ENCODE measurements around the gene CHRM1. TPM values are rescaled to one million over a fixed set of nuclear protein-coding genes. Genes with fewer than 3 reads are reported as not detected.

The CHRM1 gene
- total RNA-seq, 1 experiment from 2014 or later = not detected

DNA sequence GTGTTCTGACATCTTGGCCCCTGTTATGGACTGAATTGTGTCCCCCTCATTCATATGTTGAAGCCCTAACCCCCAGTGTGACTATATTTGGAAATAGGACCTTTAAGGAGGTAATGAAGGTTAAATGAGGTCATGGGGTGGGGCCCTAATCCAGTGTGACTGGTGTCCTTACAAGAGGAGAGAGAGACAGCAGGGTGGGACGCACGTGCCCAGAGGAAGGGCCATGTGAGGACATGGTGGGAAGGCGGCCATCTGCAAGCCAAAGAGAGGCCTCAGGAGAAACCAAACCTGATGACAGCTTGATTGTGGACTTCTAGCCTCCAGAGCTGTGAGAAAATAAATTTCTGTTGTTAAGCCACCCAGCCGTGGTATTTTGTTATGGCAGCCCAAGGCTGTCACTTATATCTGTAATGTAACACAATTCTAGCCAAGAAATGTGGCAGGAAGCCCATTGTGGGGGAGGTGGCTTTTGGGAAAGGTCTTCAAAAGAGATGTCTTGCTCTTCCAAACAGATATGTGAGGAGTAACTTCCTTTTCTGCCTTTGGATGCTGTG is 39.9 kb upstream of the CHRM1 start:
- Histone ChIP-seq H3K4me1 (ENCODE audit: insufficient read depth, low read length) (no peaks in the 10 kb centered on the region), H3K9me2 (replicated peaks; ENCODE audit: low read length) (no peaks in the 10 kb centered on the region), H3K9me3 (ENCODE audit: low read length) (no peaks in the 10 kb centered on the region), H3K9ac (ENCODE audit: low read length) (no peak overlapping the region), H3K79me2 (ENCODE audit: low read length) (no peaks in the 10 kb centered on the region), H3K27me3 (ENCODE audit: low read length) (peaks cover 28% of the 10 kb centered on the region), H3K4me3 (ENCODE audit: low read length) (no peak overlapping the region), H3F3A (ENCODE audit: low read length, unreplicated experiment) (no peaks in the 10 kb centered on the region), H3K4me2 (ENCODE audit: low read length) (no peak overlapping the region), H2AFZ (ENCODE audit: low read length) (no peak overlapping the region), H3K27ac (ENCODE audit: low read length) (no peak overlapping the region), H3K36me3 (ENCODE audit: low read depth, low read length) (no peaks in the 10 kb centered on the region), H4K20me1 (ENCODE audit: low read length) (no peaks in the 10 kb centered on the region)
- intact Hi-C loops (cut with micrococcal nuclease) = no loop called here
- ChIA-PET CTCF (interaction anchor here (0.7 kb wide), 1 partner anchor 11 kb away, joined by 7 read pairs; no protein-coding TSS in a partner anchor), POLR2A (ENCODE audit: unreplicated experiment) (no interaction called here)
- ATAC-seq (no peak), DNase-seq (no peak)
- TF ChIP-seq, protein P1, sequence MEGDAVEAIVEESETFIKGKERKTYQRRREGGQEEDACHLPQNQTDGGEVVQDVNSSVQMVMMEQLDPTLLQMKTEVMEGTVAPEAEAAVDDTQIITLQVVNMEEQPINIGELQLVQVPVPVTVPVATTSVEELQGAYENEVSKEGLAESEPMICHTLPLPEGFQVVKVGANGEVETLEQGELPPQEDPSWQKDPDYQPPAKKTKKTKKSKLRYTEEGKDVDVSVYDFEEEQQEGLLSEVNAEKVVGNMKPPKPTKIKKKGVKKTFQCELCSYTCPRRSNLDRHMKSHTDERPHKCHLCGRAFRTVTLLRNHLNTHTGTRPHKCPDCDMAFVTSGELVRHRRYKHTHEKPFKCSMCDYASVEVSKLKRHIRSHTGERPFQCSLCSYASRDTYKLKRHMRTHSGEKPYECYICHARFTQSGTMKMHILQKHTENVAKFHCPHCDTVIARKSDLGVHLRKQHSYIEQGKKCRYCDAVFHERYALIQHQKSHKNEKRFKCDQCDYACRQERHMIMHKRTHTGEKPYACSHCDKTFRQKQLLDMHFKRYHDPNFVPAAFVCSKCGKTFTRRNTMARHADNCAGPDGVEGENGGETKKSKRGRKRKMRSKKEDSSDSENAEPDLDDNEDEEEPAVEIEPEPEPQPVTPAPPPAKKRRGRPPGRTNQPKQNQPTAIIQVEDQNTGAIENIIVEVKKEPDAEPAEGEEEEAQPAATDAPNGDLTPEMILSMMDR (conservative IDR thresholded peaks at IDR 0.05; ENCODE audit: low read depth, low read length) = no peak
- TF ChIP-seq EZH2phosphoT487 (IDR thresholded peaks at IDR 0.05; ENCODE audit: borderline replicate concordance, low read length) (no peak), EZH2 (IDR thresholded peaks at IDR 0.05; ENCODE audit: low read length, unreplicated experiment) (no peak)
- no TSS peak for BruUV-seq (replicated peaks)

DNA sequence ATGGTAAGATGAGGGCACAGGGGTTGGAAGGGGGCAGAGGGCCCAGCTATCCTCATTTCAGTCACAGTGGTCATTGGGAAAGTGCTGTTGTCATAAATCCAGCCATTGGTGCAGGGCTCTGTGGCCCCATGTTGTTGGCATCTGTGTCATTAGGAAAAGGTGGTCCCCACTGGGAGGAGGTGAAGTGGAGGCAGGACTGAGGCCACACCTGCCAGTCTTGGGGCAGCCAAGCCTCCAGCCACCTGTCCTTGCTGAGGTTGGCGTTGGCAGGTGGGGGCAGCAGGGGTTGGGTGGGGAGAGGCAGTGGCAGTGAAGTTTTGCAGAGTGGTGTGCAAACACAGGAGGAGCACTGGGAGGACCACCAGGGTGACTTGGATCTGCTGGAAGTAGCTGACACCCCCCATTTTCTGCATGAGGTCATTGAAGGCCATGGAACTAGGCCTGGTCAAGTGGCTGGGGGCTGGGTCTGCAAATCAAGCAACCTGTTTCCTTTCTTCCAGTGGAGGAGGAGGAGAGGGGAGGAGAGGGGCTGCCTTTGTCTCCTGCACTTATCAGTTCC is 38.3 kb upstream of the CHRM1 start:
- no TSS peak for BruUV-seq (replicated peaks)
- Histone ChIP-seq H3K4me1 (ENCODE audit: insufficient read depth, low read length) (no peaks in the 10 kb centered on the region), H3K36me3 (ENCODE audit: low read depth, low read length) (no peaks in the 10 kb centered on the region), H3K4me2 (ENCODE audit: low read length) (no peak overlapping the region), H3K27me3 (ENCODE audit: low read length) (peaks cover 19% of the 10 kb centered on the region), H3K9me3 (ENCODE audit: low read length) (no peaks in the 10 kb centered on the region), H3K4me3 (ENCODE audit: low read length) (no peak overlapping the region), H3K27ac (ENCODE audit: low read length) (no peak overlapping the region), H3K9ac (ENCODE audit: low read length) (no peak overlapping the region), H3F3A (ENCODE audit: low read length, unreplicated experiment) (no peaks in the 10 kb centered on the region), H4K20me1 (ENCODE audit: low read length) (no peaks in the 10 kb centered on the region), H3K9me2 (replicated peaks; ENCODE audit: low read length) (no peaks in the 10 kb centered on the region), H3K79me2 (ENCODE audit: low read length) (no peaks in the 10 kb centered on the region), H2AFZ (ENCODE audit: low read length) (no peak overlapping the region)
- ChIA-PET CTCF (interaction anchor here (0.6 kb wide), 1 partner anchor 15 kb away, joined by 3 read pairs; no protein-coding TSS in a partner anchor), POLR2A (ENCODE audit: unreplicated experiment) (no interaction called here)
- DNase-seq (no peak), ATAC-seq (no peak)
- intact Hi-C loops (cut with micrococcal nuclease) = no loop called here
- TF ChIP-seq, protein P1 (conservative IDR thresholded peaks at IDR 0.05; ENCODE audit: low read depth, low read length) = no peak
- TF ChIP-seq EZH2phosphoT487 (IDR thresholded peaks at IDR 0.05; ENCODE audit: borderline replicate concordance, low read length) (no peak), EZH2 (IDR thresholded peaks at IDR 0.05; ENCODE audit: low read length, unreplicated experiment) (no peak)
